Subcutaneous abdominal adipose tissue (tissue), 5 donors: ENCODE data around the gene TMEM214.

Experiments
- H3K27ac ChIP-seq: one replicate; pipeline ENCODE4 v1.7.0; 2013; ENCODE audit warnings: low read depth, mild to moderate bottlenecking, inconsistent platforms, low read length, moderate library complexity
- H3K27me3 ChIP-seq, 5 donors: one replicate each; pipeline ENCODE4 v1.7.0; 2013; ENCODE audit warnings: low read length in 5 of 5, inconsistent platforms in 1 of 5; ENCODE audit not compliant: control insufficient read depth in 5 of 5, insufficient read depth in 4 of 5
- H3K36me3 ChIP-seq, 5 donors: one replicate each; pipeline ENCODE4 v1.7.0; 2013; ENCODE audit warnings: low read length in 5 of 5; ENCODE audit not compliant: control insufficient read depth in 5 of 5, insufficient read depth in 5 of 5
- H3K4me1 ChIP-seq, 5 donors: one replicate each; pipeline ENCODE4 v1.7.0; 2013; ENCODE audit warnings: low read length in 5 of 5, mild to moderate bottlenecking in 3 of 5, moderate library complexity in 1 of 5; ENCODE audit not compliant: control insufficient read depth in 5 of 5, insufficient read depth in 5 of 5
- H3K4me3 ChIP-seq, 5 donors: one replicate each; pipeline ENCODE4 v1.7.0; 2013; ENCODE audit warnings: low read length in 5 of 5, low read depth in 1 of 5
- H3K9ac ChIP-seq, 5 donors: one replicate each; pipeline ENCODE4 v1.7.0; 2013; ENCODE audit warnings: low read length in 5 of 5, mild to moderate bottlenecking in 4 of 5, moderate library complexity in 3 of 5
- H3K9me3 ChIP-seq, 5 donors: one replicate each; pipeline ENCODE4 v1.7.0; 2013; ENCODE audit warnings: low read length in 5 of 5; ENCODE audit not compliant: control insufficient read depth in 5 of 5
- donor health status: healthy.
- donor health status: healthy.
- donor health status: healthy.
- donor health status: healthy.
- donor health status: healthy.

Gene TMEM214

GRCh38 chr2:27060323-27060722 lies 27.6 kb downstream of the TMEM214 start:
- H3K4me1 ChIP-seq: peaks cover 3 to 16% (median 12%) of the 10 kb centered on the region in 5 donors
- H3K9ac ChIP-seq: peak overlapping the region in 1 of 5 donors; percentile 7
- no peaks in the 10 kb centered on the region for H3K9me3 ChIP-seq
- H3K4me3 ChIP-seq: no peak overlapping the region
- no peaks in the 10 kb centered on the region for H3K27me3 ChIP-seq
- peaks cover 8 to 39% (median 36%) of the 10 kb centered on the region in 5 donors for H3K36me3 ChIP-seq
- no peak overlapping the region for H3K27ac ChIP-seq

GRCh38 chr2:27065128-27065527 lies 32.4 kb downstream of the TMEM214 start:
- no peaks in the 10 kb centered on the region for H3K9me3 ChIP-seq
- peaks cover 11 to 42% (median 33%) of the 10 kb centered on the region in 5 donors for H3K36me3 ChIP-seq
- H3K4me3 ChIP-seq: no peak overlapping the region
- peaks cover 2 to 22% (median 21%) of the 10 kb centered on the region in 5 donors for H3K4me1 ChIP-seq
- H3K9ac ChIP-seq: no peak overlapping the region
- H3K27ac ChIP-seq: no peak overlapping the region
- H3K27me3 ChIP-seq: no peaks in the 10 kb centered on the region

GRCh38 chr2:27067385-27067784 lies 34.6 kb downstream of the TMEM214 start:
- Histone ChIP-seq H3K9ac (no peak overlapping the region), H3K4me3 (no peak overlapping the region), H3K4me1 (peaks cover 5 to 40% (median 38%) of the 10 kb centered on the region in 5 donors), H3K27ac (no peak overlapping the region), H3K36me3 (peaks cover 11 to 38% (median 29%) of the 10 kb centered on the region in 5 donors), H3K27me3 (no peaks in the 10 kb centered on the region), H3K9me3 (no peaks in the 10 kb centered on the region)

- peak overlapping the region in 4 of 5 donors; percentile 86 to 97 (median 92) for H3K9ac ChIP-seq
- no peaks in the 10 kb centered on the region for H3K9me3 ChIP-seq
- peaks cover 11 to 36% (median 29%) of the 10 kb centered on the region in 5 donors for H3K36me3 ChIP-seq
- H3K27me3 ChIP-seq: no peaks in the 10 kb centered on the region
- no peak overlapping the region for H3K4me3 ChIP-seq
- H3K27ac ChIP-seq: peak overlapping the region; percentile 90
- peaks cover 5 to 50% (median 39%) of the 10 kb centered on the region in 5 donors for H3K4me1 ChIP-seq
Measured at GRCh38 chr2:27069436-27069835, 36.7 kb downstream of the TMEM214 start.

- H3K9ac ChIP-seq: peak overlapping the region; percentile 86 to 97 (median 93)
- H3K27me3 ChIP-seq: no peaks in the 10 kb centered on the region
- H3K36me3 ChIP-seq: peaks cover 11 to 34% (median 29%) of the 10 kb centered on the region in 5 donors
- no peaks in the 10 kb centered on the region for H3K9me3 ChIP-seq
- H3K4me3 ChIP-seq: peak overlapping the region; percentile 89 to 99 (median 96)
- peaks cover 5 to 56% (median 43%) of the 10 kb centered on the region in 5 donors for H3K4me1 ChIP-seq
- peak overlapping the region; percentile 90 for H3K27ac ChIP-seq
Measured at GRCh38 chr2:27069961-27070618, 37.3 kb downstream of the TMEM214 start.

GRCh38 chr2:27070653-27071276 lies 38.0 kb downstream of the TMEM214 start:
- no peaks in the 10 kb centered on the region for H3K9me3 ChIP-seq
- peaks cover 8 to 29% (median 26%) of the 10 kb centered on the region in 5 donors for H3K36me3 ChIP-seq
- H3K9ac ChIP-seq: peak overlapping the region; percentile 86 to 97 (median 93)
- peak overlapping the region; percentile 90 for H3K27ac ChIP-seq
- H3K4me1 ChIP-seq: peaks cover 5 to 63% (median 44%) of the 10 kb centered on the region in 5 donors
- H3K4me3 ChIP-seq: peak overlapping the region; percentile 89 to 99 (median 96)
- no peaks in the 10 kb centered on the region for H3K27me3 ChIP-seq

- Histone ChIP-seq H3K9ac (peak within 1 kb of the TSS; percentile 86 to 97 (median 93)), H3K4me1 (peaks cover 5 to 64% (median 44%) of the 10 kb centered on the region in 5 donors), H3K9me3 (no peaks in the 10 kb centered on the region), H3K27me3 (no peaks in the 10 kb centered on the region), H3K36me3 (peaks cover 5 to 26% (median 24%) of the 10 kb centered on the region in 5 donors), H3K4me3 (peak within 1 kb of the TSS; percentile 89 to 99 (median 96)), H3K27ac (peak within 1 kb of the TSS; percentile 90)
Measured at GRCh38 chr2:27071277-27071989, 38.7 kb downstream of the TMEM214 start, which contains the start of gene OST4. TSS of gene OST4 (minus strand) at chr2:27071654.

GRCh38 chr2:27071990-27072830 lies 39.4 kb downstream of the TMEM214 start:
- peaks cover 5 to 26% (median 23%) of the 10 kb centered on the region in 5 donors for H3K36me3 ChIP-seq
- H3K4me1 ChIP-seq: peaks cover 5 to 67% (median 44%) of the 10 kb centered on the region in 5 donors
- H3K27ac ChIP-seq: peak overlapping the region; percentile 70
- no peaks in the 10 kb centered on the region for H3K9me3 ChIP-seq
- peak overlapping the region; percentile 53 to 99 (median 89) for H3K4me3 ChIP-seq
- H3K27me3 ChIP-seq: no peaks in the 10 kb centered on the region
- peak overlapping the region in 4 of 5 donors; percentile 41 to 77 (median 74) for H3K9ac ChIP-seq

- Histone ChIP-seq H3K27ac (peak overlapping the region; percentile 70), H3K4me3 (no peak overlapping the region), H3K27me3 (no peaks in the 10 kb centered on the region), H3K36me3 (peaks cover 1 to 20% (median 18%) of the 10 kb centered on the region in 5 donors), H3K4me1 (peaks cover 5 to 69% (median 44%) of the 10 kb centered on the region in 5 donors), H3K9ac (no peak overlapping the region), H3K9me3 (no peaks in the 10 kb centered on the region)
Measured at GRCh38 chr2:27072920-27073319, 40.2 kb downstream of the TMEM214 start.
